HepG2 (cell line): Measurements from ENCODE around the gene NCF2.

Experiments
- BRCA1 ChIP-seq: sonication (generic); formaldehyde crosslinking; IDR thresholded peaks from 2 replicates; pipeline ENCODE4 v1.4.0; 2020; ENCODE audit warnings: missing genetic modification reagents
- CTCF ChIP-seq: sonication (generic); formaldehyde crosslinking; IDR thresholded peaks from 2 replicates; pipeline ENCODE4 v1.5.0; 2020; ENCODE audit warnings: mild to moderate bottlenecking, missing genetic modification reagents, moderate library complexity
- DPF2 ChIP-seq: sonication (generic); formaldehyde crosslinking; IDR thresholded peaks from 2 replicates; pipeline ENCODE4 v1.4.0; 2020; ENCODE audit warnings: mild to moderate bottlenecking, low read depth, missing genetic modification reagents, borderline replicate concordance
- EP300 ChIP-seq, 3 experiments: sonication (generic) in 1 of 3; formaldehyde crosslinking in 1 of 3; IDR thresholded peaks; 2 replicates each; pipeline versions ENCODE4 v1.5.1 to v1.6.1; 2011 to 2020; ENCODE audit warnings: low read depth in 2 of 3, low read length in 2 of 3, borderline replicate concordance in 1 of 3, improper control_type of control experiment in 1 of 3, mild to moderate bottlenecking in 1 of 3, missing genetic modification reagents in 1 of 3, moderate library complexity in 1 of 3
- LCORL ChIP-seq, 2 experiments: fragments of 450-650 bp in 1 of 2; sonication (generic) in 1 of 2; formaldehyde crosslinking in 1 of 2; IDR thresholded peaks; 2 replicates each; pipeline versions ENCODE4 v1.5.0 to v1.6.1; 2017 to 2020; ENCODE audit warnings: antibody characterized with exemption in 1 of 2, missing genetic modification reagents in 1 of 2
- POLR2AphosphoS5 ChIP-seq: IDR thresholded peaks from 2 replicates; pipeline ENCODE4 v1.6.1; 2012; ENCODE audit warnings: low read depth, low read length
- ZFX ChIP-seq: sonication (generic); formaldehyde crosslinking; IDR thresholded peaks from 2 replicates; pipeline ENCODE4 v1.4.0; 2020; ENCODE audit warnings: mild to moderate bottlenecking, low read depth, missing genetic modification reagents, moderate library complexity
- TF ChIP-seq, protein P1 (sequence below): sonication (generic); formaldehyde crosslinking; IDR thresholded peaks from 2 replicates; pipeline ENCODE4 v1.8.1; 2023; ENCODE audit warnings: mild to moderate bottlenecking, missing genetic modification reagents, borderline replicate concordance

GRCh38 chr1:183605904-183606303, 15.6 kb upstream of the NCF2 start:
- TF ChIP-seq, protein P1, sequence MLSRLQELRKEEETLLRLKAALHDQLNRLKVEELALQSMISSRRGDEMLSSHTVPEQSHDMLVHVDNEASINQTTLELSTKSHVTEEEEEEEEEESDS (CRISPR knock-in tag): no peak
- no peak for TF ChIP-seq ZFX
- no peak for TF ChIP-seq POLR2AphosphoS5
- TF ChIP-seq CTCF (CRISPR knock-in tag): no peak
- TF ChIP-seq DPF2 (CRISPR knock-in tag): no peak
- no peak for TF ChIP-seq BRCA1 (CRISPR knock-in tag)
- no peak for TF ChIP-seq EP300 (IDR thresholded peaks at IDR 0.05; ENCODE audit: low read depth in 2 of 2, low read length in 2 of 2)
- TF ChIP-seq EP300 (CRISPR knock-in tag; IDR thresholded peaks at IDR 0.05; ENCODE audit: borderline replicate concordance): no peak
- TF ChIP-seq LCORL (IDR thresholded peaks at IDR 0.05): no peak
- TF ChIP-seq LCORL (CRISPR knock-in tag; IDR thresholded peaks at IDR 0.05): no peak
